Limb (tissue), 2 donors: ENCODE measurements around the gene JAK1.
"Not testable (repeated sequence)": the region's sequence is repeated elsewhere in the genome, so short reads cannot be mapped to it uniquely, and the experiment has no call there.

ENCODE experiments used
- DNase-seq, 2 donors: peaks; one replicate each; pipeline ENCODE4 v3.0.0-alpha.2; 2016; ENCODE audit errors: extremely low spot score in 2 of 2

Gene JAK1

GRCh38 chr1:64966158-64966971, at the start of gene JAK1:
Gene JAK1, minus strand, starts transcription at chr1:64966549. Its CDS starts 80,285 bp downstream, at chr1:64886264.
- peak; percentile 89 to 96 for DNase-seq

- DNase-seq = no peak
Measured at GRCh38 chr1:65014321-65014720, 48.0 kb upstream of the JAK1 start.

DNA sequence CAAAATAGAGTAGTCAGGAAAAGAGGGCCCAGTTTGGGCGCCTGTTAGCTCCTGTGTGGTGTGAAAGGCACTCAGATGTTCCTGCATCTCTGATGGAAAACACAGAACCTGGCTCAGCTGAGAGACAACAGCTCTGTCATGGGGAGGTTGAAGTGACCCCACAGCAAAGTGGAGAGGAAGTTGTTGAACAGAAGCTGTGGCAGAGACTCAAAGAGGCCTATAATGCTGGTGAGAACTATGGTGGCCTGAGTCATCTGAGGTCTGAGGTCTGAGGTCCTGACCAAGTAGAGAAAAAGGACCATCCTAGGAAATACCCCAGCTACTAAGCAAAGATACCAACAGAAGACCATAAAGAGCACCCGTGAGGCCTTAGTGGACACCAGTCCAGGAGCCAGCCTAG, 45.6 kb upstream of the JAK1 start:
- no peak for DNase-seq

DNA sequence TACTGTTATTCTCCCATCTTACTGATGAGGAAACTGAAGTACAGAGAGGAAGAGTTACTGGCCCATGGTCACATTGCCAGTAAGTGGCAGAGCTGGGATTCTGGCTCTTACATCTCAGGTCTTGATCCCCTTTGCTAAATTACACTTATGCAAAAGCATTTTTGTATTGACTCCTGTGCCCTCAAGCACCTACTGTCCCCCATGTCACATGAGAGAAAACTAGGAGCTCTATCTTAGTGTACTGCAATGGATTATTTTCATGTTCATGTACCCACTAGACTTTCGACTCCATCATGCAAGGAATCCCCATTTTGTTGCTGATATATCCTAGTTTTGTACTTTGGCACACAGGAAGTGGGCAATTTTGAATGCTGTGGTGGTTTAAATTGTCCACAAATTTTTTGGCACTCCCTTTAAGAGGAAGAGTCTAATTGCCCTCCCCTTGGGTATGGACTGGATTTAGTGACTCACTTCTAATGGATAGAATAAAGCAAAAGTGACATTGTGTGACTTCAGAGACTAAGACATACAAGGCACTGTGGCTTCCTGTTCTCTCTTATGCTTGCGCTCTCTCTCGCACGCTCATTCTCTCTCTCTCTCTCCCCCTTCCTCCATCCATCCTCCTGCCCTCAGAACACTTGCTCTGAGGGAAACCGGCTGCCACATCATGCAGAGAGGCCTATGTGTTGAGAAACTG, 43.5 kb upstream of the JAK1 start:
- no peak for DNase-seq

DNA sequence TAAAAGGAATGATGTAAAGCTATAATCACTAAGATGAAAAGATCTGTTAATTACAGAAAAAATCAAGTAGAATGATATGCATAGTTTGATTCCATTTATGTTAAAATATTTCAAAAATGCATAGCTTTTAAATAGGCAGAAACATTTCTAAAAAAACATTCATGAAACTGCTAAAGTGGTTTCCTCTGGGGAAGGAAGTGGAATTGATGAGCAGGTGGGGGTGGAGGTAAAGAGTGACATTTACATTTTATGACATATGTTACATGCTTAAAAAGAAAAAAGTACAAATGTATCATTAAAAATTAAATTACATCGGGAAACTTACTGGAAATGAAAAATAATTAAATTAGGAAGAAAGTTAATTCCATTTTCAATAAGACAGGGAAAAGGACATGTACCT, 42.8 kb upstream of the JAK1 start:
- DNase-seq = no peak

DNA sequence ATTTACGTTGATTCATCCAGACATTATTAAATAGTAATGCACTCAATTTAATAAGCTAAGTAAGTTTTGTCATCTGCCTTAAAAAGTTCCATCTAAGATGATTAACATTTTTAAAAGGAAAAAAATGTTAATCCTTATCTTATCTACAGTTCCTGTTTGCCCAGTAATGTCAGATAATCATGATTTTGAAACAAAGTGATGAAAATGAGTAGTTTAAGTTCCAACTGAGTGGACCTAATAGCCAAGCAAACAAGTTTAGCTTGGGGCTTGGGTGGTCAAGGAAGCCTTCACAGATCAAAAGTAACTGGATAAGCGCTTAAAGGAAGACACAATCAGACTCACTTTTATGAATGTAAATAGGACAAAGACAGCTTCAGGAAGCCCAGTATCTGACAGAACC, 40.5 kb upstream of the JAK1 start:
- DNase-seq = no peak

GRCh38 chr1:65003316-65003664, 36.9 kb upstream of the JAK1 start:
- no peak for DNase-seq

DNA sequence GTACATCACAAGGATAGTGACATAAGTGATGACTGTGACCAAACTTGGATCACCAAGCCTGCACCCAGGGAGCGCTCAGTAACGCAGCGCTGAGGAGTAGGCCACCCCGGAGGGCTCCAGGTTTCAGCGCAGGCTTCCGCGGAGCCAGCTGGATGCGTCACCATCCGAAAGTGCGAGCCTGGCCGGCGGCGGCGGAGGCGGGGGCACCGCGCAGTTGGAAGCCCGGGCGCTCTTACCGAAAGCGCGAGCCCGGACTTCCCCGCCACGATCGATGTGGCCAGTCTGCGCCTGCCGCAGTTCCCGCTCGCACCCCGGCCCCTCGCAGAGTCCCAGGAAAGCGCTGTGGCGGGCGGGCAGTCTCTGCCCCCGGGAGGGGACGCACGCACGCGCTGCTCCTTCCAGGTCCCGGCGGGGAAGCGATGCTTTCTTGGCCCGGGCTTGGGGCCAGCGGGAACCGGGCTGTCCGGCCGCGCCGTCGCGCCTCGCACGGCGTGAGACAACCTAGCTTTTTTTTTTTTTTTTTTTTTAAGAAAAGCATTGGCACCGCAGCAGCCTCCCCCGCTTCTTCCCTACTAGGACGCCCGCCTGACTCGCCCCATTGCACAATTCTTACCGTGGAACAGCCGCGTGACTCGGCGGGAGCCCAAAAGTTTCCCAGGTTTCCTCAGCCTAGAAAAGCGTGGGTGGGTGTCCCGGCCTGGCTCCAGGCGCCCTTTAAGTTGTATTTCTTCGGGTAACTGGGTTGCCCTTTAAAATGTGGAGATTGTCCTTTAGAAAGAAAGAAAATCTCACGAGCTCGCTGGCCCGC, 36.4 kb upstream of the JAK1 start:
- DNase-seq = peak; percentile 27 to 76

DNA sequence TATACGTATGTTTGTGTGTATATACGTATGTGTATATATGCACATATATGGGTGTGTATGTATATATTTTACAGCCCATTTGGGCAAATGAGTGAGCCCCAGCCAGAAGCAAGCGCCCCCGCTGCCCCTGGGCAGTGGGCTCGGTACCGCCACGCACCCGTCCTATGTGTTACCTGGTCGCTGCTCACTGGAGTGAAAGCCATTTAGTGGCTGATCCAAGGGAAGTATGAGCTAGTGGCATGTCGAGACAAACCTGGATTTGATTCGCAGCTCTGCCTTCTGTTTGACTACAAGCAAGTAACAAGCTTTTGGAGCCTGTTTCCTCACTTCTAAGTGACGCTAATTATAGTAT, 35.8 kb upstream of the JAK1 start:
- DNase-seq = no peak

DNA sequence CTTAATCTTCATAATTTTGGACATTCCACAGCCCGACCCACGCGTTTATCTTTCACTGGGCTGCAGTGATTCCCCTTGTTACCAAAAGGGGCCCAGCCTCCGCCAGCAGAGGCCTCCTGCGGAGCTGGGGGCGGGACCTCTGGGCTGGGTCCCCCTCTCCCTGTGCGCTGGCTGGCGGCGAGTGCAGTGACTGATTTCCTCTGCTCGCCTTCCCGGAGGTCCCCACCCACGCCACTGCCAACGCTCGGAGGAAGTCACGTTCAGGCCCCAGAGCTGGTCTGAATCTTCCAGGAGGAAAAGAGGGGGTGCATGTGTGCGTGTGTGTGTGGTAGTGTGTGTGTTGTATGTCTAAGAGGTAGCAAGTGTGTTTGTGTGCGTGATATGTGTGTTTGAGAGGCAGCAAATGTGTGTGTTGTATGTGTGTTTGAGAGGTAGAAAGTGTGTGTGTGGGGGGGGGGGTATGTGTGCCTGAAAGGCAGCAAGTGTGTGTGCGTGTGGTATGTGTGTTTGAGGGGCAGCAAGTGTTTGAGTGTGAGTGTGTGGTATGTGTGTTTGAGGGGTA, 35.0 kb upstream of the JAK1 start:
- DNase-seq = peak; percentile 18 to 62

DNA sequence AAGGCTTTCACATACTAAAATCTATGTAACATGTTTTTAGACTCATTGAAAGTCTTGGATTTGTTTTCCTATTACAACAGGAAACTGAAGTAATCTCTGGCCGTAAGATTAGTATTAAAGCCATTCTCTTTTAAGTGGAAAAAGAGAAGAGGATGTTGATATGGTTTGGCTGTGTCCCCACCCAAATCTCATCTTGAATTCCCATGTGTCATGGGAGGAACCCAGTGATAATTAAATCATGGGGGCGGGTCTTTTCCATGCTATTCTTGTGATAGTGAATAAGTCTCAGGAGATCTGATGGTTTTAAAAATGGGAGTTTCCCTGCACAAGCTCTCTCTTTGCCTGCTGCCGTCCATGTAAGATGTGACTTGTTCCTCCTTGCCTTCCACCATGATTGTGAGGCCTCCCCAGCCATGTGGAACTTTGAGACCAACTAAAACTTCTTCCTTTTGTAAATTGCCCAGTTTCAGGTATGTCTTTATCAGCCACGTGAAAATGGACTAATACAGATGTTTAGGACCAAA, 32.1 kb upstream of the JAK1 start:
- not testable (repeated sequence) for DNase-seq

GRCh38 chr1:64996541-64997257, 30.4 kb upstream of the JAK1 start:
- no peak for DNase-seq

DNA sequence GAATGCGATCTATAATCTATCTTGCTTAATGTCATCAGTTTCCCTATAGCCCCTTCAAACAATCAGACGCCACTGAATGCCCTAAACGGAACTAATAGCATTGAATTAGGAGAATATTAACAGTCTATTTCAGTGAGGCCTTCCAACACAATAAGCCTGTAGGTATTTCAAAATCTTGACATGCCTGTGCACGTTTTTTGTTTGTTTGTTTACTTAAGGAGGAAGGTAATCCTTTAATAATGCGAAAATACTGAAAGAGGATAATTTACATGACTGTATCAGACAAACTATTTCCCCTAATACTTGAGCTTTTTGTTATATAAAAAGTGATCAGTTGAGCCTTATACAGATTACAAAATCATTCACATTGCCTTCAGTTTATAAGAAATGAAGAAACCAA, 29.0 kb upstream of the JAK1 start:
- DNase-seq = no peak

DNA sequence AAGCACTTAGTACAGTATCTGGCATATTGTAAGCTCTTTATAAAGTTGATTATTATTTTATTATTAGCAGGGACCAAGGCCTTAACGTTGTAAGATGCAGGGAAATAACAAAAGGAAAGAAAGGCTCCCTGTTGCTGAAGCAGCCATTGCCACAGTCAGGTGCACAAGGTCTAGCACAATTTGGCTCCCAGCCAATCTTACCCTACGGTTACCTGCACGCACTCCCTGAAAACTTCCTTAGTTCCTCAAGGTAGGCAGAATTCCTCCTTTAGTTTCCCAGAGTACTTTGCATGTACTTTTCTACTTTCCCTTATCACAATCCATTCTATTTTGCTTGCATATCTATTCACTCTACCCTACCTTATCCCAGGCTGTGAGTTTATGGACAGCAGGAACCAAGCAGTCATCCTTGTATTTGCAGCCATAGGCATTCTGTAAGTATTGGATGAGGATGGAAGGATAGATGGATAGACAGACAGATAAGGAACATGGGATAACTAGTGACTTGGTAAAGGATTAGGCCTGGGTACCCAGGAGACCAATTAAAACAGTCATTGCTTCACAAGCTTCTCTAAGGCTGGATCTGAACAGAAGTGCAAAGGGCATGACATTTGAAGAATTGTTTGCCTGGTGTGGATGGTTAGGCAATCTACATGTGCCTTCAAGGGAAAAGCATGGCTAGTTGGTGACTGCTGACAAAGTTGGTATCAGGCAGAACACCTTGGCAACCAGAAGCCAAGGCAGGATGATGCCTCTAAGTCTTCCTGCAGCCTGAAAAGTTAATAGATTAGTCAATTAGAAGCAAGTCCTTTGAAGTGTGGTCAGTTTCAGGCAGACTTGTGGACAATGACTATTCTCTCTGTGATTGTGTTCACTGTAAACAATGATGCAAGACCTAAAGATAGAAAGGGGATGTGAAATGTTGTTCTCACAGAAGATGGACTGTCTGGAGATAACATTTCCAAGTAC, 20.8 kb upstream of the JAK1 start:
- no peak for DNase-seq

GRCh38 chr1:64984737-64985136, 18.4 kb upstream of the JAK1 start:
- DNase-seq = no peak

- no peak for DNase-seq
Measured at GRCh38 chr1:64984106-64984505, 17.8 kb upstream of the JAK1 start.

DNA sequence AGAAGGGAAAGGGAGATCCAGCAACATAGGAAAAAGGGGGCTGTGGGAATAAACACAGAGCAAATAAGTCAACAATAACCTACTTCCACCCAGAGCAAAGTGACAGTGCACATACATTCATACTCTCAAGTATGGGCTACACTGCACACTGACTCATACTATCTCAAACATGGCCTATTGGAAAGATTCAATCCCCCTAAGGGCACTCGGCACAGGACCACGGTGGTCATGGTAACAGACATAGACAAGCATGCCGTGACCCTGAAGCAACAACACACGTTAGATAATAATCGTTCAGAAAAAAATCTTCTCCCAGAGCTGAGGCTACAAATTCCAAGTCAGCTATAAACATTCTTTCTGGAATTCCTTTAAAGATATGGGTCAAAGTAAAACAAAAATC, 16.8 kb upstream of the JAK1 start:
- DNase-seq = no peak

DNA sequence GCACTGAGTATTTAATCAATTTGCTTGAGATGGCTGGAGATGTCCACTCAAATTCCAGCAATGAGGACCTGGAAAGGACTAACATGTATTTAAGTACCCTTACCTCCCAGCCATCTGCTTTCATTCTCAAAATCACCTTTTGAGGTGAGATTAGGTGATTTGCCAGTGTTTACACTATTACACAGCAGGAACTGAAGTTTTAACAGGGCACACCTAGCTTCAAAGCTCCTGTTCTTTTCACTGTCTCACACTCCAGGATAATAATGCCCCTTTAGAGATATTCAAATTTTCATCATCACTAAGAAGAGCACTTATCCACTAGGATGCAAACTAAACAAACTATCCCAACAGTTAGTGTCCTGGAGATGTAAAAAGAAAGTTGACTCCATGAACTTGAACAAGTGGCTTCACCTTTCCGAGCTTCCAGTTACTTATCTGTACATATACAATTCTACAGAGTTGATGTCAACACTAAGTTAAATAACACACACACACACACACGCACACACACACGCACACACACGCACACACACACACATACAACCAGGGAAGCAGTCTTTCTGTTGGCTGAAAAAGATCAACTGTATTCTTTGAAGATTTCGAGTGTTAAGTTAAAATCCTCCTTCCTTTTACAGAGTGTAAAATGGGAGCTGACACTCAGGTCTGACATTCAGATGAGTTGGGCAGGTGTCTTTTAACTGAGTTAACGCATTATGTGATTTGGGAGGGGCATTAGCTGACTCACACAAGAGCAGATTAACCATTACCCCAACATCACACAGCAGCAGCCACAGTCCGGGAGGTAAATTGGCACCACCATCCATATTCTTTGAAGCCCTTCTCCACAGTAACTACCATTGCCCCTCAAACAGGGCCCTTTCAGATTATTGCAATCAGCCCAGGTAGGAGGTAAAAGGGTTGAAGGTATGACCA, 15.5 kb upstream of the JAK1 start:
- no peak for DNase-seq
